ENCODE data around the gene ID3.

DNA sequence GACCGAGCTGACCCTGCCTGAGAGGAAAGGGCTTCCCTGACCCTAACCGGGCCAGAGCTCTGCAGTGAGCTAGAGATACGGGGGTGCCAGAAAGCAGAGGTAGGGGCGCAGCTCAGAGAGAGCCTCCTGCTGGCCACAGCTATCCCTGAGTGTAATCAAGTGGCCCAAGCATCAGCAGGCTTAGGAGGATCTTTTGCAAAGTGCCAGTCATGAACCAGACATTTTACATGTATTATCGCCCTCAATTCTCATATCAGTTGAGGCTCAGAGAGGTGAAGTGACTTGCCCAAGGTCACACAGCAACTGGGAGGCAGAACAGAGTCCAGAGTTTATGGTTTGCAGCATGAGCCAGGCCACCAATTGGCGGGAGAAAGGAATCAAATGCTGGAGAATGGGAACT lies 7.0 kb upstream of the ID3 start:
- TF ChIP-seq, protein P1, sequence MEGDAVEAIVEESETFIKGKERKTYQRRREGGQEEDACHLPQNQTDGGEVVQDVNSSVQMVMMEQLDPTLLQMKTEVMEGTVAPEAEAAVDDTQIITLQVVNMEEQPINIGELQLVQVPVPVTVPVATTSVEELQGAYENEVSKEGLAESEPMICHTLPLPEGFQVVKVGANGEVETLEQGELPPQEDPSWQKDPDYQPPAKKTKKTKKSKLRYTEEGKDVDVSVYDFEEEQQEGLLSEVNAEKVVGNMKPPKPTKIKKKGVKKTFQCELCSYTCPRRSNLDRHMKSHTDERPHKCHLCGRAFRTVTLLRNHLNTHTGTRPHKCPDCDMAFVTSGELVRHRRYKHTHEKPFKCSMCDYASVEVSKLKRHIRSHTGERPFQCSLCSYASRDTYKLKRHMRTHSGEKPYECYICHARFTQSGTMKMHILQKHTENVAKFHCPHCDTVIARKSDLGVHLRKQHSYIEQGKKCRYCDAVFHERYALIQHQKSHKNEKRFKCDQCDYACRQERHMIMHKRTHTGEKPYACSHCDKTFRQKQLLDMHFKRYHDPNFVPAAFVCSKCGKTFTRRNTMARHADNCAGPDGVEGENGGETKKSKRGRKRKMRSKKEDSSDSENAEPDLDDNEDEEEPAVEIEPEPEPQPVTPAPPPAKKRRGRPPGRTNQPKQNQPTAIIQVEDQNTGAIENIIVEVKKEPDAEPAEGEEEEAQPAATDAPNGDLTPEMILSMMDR (IDR thresholded peaks at IDR 0.05): peak; percentile 35
- TF ChIP-seq EP300 (IDR thresholded peaks at IDR 0.05; ENCODE audit: borderline replicate concordance in 1 of 2, low read depth in 1 of 2, low read length in 1 of 2) (no peak), EZH2phosphoT487 (IDR thresholded peaks at IDR 0.05; ENCODE audit: borderline replicate concordance, low read depth) (no peak)
- TF ChIP-seq, protein P2, sequence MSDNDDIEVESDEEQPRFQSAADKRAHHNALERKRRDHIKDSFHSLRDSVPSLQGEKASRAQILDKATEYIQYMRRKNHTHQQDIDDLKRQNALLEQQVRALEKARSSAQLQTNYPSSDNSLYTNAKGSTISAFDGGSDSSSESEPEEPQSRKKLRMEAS (IDR thresholded peaks at IDR 0.05; ENCODE audit: low read depth): no peak
- TF ChIP-seq, protein P3, sequence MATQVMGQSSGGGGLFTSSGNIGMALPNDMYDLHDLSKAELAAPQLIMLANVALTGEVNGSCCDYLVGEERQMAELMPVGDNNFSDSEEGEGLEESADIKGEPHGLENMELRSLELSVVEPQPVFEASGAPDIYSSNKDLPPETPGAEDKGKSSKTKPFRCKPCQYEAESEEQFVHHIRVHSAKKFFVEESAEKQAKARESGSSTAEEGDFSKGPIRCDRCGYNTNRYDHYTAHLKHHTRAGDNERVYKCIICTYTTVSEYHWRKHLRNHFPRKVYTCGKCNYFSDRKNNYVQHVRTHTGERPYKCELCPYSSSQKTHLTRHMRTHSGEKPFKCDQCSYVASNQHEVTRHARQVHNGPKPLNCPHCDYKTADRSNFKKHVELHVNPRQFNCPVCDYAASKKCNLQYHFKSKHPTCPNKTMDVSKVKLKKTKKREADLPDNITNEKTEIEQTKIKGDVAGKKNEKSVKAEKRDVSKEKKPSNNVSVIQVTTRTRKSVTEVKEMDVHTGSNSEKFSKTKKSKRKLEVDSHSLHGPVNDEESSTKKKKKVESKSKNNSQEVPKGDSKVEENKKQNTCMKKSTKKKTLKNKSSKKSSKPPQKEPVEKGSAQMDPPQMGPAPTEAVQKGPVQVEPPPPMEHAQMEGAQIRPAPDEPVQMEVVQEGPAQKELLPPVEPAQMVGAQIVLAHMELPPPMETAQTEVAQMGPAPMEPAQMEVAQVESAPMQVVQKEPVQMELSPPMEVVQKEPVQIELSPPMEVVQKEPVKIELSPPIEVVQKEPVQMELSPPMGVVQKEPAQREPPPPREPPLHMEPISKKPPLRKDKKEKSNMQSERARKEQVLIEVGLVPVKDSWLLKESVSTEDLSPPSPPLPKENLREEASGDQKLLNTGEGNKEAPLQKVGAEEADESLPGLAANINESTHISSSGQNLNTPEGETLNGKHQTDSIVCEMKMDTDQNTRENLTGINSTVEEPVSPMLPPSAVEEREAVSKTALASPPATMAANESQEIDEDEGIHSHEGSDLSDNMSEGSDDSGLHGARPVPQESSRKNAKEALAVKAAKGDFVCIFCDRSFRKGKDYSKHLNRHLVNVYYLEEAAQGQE (IDR thresholded peaks at IDR 0.05; ENCODE audit: low read depth, low read length): no peak
